ENCODE data around the gene LY6G5C. TPM values are rescaled to one million over a fixed set of nuclear protein-coding genes. Genes with fewer than 3 reads are reported as not detected.

The LY6G5C gene
- total and polyA plus RNA-seq, 9 of the 15 experiments (the other 6 are each of a cell fraction or from before 2014, with no cell fraction given), result 0.10 to 0.67 (median 0.46) TPM; not detected in 4

GRCh38 chr6:31652925-31653724, 27.7 kb downstream of the LY6G5C start (continued):
- peak; percentile 91; the same call in 1 of the 2 replicates for TF ChIP-seq ZNF655 (CRISPR knock-in tag; IDR thresholded peaks at IDR 0.05)
- TF ChIP-seq ZBTB17 (CRISPR knock-in tag; IDR thresholded peaks at IDR 0.05), result peak; percentile 17; the same call in 1 of the 2 replicates
- no peak for TF ChIP-seq EP400 (IDR thresholded peaks at IDR 0.05)
- 0 out of 4 replicates have a peak, but pooled peaks of 1 of the 2 experiments have one; percentile 59 for TF ChIP-seq FOXA3 (CRISPR knock-in tag; conservative IDR thresholded peaks at IDR 0.05 in 1 of 2, IDR thresholded peaks at IDR 0.05 in 1 of 2)
- TF ChIP-seq ZNF512 (tag; IDR thresholded peaks at IDR 0.05), result no peak
- peak; percentile 96 for TF ChIP-seq HNRNPLL (IDR thresholded peaks at IDR 0.05; ENCODE audit: low read depth, low read length, poor library complexity, severe bottlenecking)
- peak; percentile 36 for TF ChIP-seq NCOA4 (IDR thresholded peaks at IDR 0.05; ENCODE audit: partially characterized antibody)
- peak; percentile 70 for TF ChIP-seq ZEB2 (IDR thresholded peaks at IDR 0.05)
- peak; percentile 50; the same call in 1 of the 2 replicates for TF ChIP-seq ZNF384 (IDR thresholded peaks at IDR 0.05; ENCODE audit: low read depth, low read length)
- no peak for TF ChIP-seq ELK1 (CRISPR knock-in tag; IDR thresholded peaks at IDR 0.05)
- peak; percentile 68 for TF ChIP-seq BCOR (IDR thresholded peaks at IDR 0.05)
- TF ChIP-seq CBX1 (IDR thresholded peaks at IDR 0.05; ENCODE audit: low read depth), result no peak
- no peak for TF ChIP-seq ZBTB9 (CRISPR knock-in tag; IDR thresholded peaks at IDR 0.05)
- TF ChIP-seq ZNF518B (CRISPR knock-in tag; IDR thresholded peaks at IDR 0.05), result no peak
- peak; percentile 1 to 79; a peak in 1 of 4 replicates for TF ChIP-seq SIN3A (IDR thresholded peaks at IDR 0.05; ENCODE audit: borderline replicate concordance in 2 of 2, control insufficient read depth in 1 of 2, low read depth in 2 of 2, low read length in 2 of 2)
- TF ChIP-seq FOXP1 (CRISPR knock-in tag; IDR thresholded peaks at IDR 0.05), result no peak
